ENCODE results near the gene TTC24.
"Not testable (repeated sequence)": the region's sequence is repeated elsewhere in the genome, so short reads cannot be mapped to it uniquely, and the experiment has no call there.

The TTC24 gene

GRCh38 chr1:156590326-156591180 is 11.0 kb downstream of the TTC24 start:
- DNase-seq, result no peak

- DNase-seq, result no peak
These were observed 11.6 kb downstream of the TTC24 start for GRCh38 chr1:156591181-156591431.

- DNase-seq, result peak; percentile 71
These were observed 12.1 kb downstream of the TTC24 start, which contains the start of gene NAXE for GRCh38 chr1:156591432-156592157. NAXE (plus strand) TSS chr1:156591776; CDS start chr1:156591805, 29 bp downstream.

- no peak for DNase-seq
These were observed 12.8 kb downstream of the TTC24 start for GRCh38 chr1:156592158-156592909.

- no peak for DNase-seq
These were observed 13.6 kb downstream of the TTC24 start for GRCh38 chr1:156592910-156593660.

GRCh38 chr1:156593661-156593989 is 14.1 kb downstream of the TTC24 start:
- DNase-seq, result no peak

- DNase-seq, result no peak
These were observed 14.7 kb downstream of the TTC24 start for GRCh38 chr1:156594190-156594589.

GRCh38 chr1:156595016-156595415 is 15.5 kb downstream of the TTC24 start:
- no peak for DNase-seq

GRCh38 chr1:156596426-156596825 is 16.9 kb downstream of the TTC24 start:
- DNase-seq, result no peak

- no peak for DNase-seq
These were observed 18.6 kb downstream of the TTC24 start for GRCh38 chr1:156598125-156598524.

GRCh38 chr1:156598731-156599432 is 19.4 kb downstream of the TTC24 start:
- DNase-seq, result no peak

- no peak for DNase-seq
These were observed 20.3 kb downstream of the TTC24 start for GRCh38 chr1:156599811-156600210.

GRCh38 chr1:156600733-156601121 is 21.2 kb downstream of the TTC24 start:
- DNase-seq, result no peak

GRCh38 chr1:156601122-156601830 is 21.8 kb downstream of the TTC24 start, which contains the start of gene GPATCH4:
GPATCH4 (minus strand) TSS chr1:156601479.
- DNase-seq, result peak; percentile 81

- DNase-seq, result no peak
These were observed 22.4 kb downstream of the TTC24 start for GRCh38 chr1:156601892-156602291.

- no peak for DNase-seq
These were observed 23.1 kb downstream of the TTC24 start for GRCh38 chr1:156602557-156602993.

- DNase-seq, result not testable (repeated sequence)
These were observed 27.8 kb downstream of the TTC24 start for GRCh38 chr1:156607344-156607743.

- DNase-seq, result peak; percentile 61
These were observed 28.6 kb downstream of the TTC24 start for GRCh38 chr1:156608036-156608674.

- peak; percentile 61 for DNase-seq
These were observed 29.5 kb downstream of the TTC24 start for GRCh38 chr1:156608981-156609380.

- not testable (repeated sequence) for DNase-seq
These were observed 30.5 kb downstream of the TTC24 start for GRCh38 chr1:156610072-156610471.

- DNase-seq, result no peak
These were observed 33.1 kb downstream of the TTC24 start for GRCh38 chr1:156612666-156613065.
